Raji (cell line): Measurements from ENCODE around the gene SPEG.

Experiments used
- POLR2A ChIP-seq: IDR thresholded peaks from 2 replicates; pipeline ENCODE4 v1.6.1; 2011; ENCODE audit warnings: low read depth, low read length, control low read depth; ENCODE audit not compliant: insufficient read depth

The SPEG gene

GRCh38 chr2:219416938-219417337 is 17.7 kb upstream of the SPEG start:
- TF ChIP-seq POLR2A, result no peak

- TF ChIP-seq POLR2A, result no peak
Observed at GRCh38 chr2:219417374-219417773, 17.3 kb upstream of the SPEG start.

GRCh38 chr2:219418155-219419011 is 16.3 kb upstream of the SPEG start, which contains the start of gene DES:
DES (plus strand) TSS chr2:219418377; CDS start chr2:219418463, 86 bp downstream.
- no peak for TF ChIP-seq POLR2A

- TF ChIP-seq POLR2A, result no peak
Observed at GRCh38 chr2:219419012-219419324, 15.7 kb upstream of the SPEG start.

GRCh38 chr2:219419331-219420197 is 15.1 kb upstream of the SPEG start:
- no peak for TF ChIP-seq POLR2A

GRCh38 chr2:219420687-219421086 is 14.0 kb upstream of the SPEG start:
- TF ChIP-seq POLR2A, result no peak

GRCh38 chr2:219421323-219421722 is 13.3 kb upstream of the SPEG start:
- TF ChIP-seq POLR2A, result no peak

- TF ChIP-seq POLR2A, result no peak
Observed at GRCh38 chr2:219422952-219423534, 11.6 kb upstream of the SPEG start.

- TF ChIP-seq POLR2A, result no peak
Observed at GRCh38 chr2:219423652-219424377, 10.8 kb upstream of the SPEG start.

- no peak for TF ChIP-seq POLR2A
Observed at GRCh38 chr2:219425238-219426067, 9.2 kb upstream of the SPEG start.

- TF ChIP-seq POLR2A, result no peak
Observed at GRCh38 chr2:219426068-219426443, 8.6 kb upstream of the SPEG start.

- TF ChIP-seq POLR2A, result no peak
Observed at GRCh38 chr2:219426534-219427136, 8.0 kb upstream of the SPEG start.

GRCh38 chr2:219428469-219428868 is 6.2 kb upstream of the SPEG start:
- no peak for TF ChIP-seq POLR2A

- TF ChIP-seq POLR2A, result no peak
Observed at GRCh38 chr2:219429958-219430606, 4.6 kb upstream of the SPEG start.
